DMS53 (cell line): ENCODE measurements around the gene CREBBP.
"Not testable (repeated sequence)": the region's sequence is repeated elsewhere in the genome, so short reads cannot be mapped to it uniquely, and the experiment has no call there.

Experiments used
- DNase-seq: peaks from one replicate; lab custom pipeline; 2025; lab: John Stamatoyannopoulos, UW

The CREBBP gene

GRCh38 chr16:3714378-3714777 is 166.1 kb downstream of the CREBBP start:
- not testable (repeated sequence) for DNase-seq

GRCh38 chr16:3713587-3714242 is 166.8 kb downstream of the CREBBP start:
- DNase-seq = no peak

GRCh38 chr16:3712861-3713372 is 167.6 kb downstream of the CREBBP start:
- DNase-seq = no peak

- DNase-seq = no peak
Measured at GRCh38 chr16:3706253-3707012, 174.1 kb downstream of the CREBBP start.

DNA sequence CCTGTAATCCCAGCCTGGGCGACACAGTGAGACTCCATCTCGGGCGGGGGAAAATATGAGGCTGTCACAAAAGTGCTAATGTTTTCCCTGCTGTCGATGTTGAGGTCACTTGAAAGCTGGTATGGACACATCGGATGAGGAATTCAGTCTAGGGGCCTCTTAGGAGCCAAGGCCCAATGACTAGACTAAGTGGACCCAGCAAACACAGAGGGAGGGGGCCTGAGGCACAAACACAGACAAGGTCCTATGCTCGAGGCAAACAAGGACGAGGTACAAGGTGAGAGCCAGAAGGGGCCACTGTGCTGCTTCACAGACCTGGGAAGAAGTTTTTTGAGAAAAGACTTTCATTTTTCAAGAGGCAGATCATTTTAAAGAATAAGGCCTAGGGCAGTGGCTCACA is 178.4 kb downstream of the CREBBP start:
- no peak for DNase-seq

DNA sequence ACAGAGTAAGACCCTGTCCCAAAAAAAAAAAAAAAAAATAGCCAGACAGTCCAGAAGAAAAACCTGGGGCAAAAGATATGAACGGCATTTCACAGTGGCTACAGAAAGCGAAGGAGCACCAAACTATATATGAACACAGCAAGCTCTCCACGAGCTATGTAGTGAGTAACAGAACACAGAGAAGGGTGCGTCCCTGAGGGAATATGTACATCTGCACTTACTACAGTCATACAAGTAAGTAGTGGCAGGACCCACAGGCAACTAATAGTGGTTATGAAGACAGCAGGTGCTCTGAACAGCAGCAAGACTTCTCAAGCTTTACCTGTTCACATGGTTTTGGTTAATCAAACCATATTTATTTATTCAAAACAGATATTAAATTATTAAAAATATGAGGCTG is 179.0 kb downstream of the CREBBP start:
- DNase-seq = no peak

- DNase-seq = no peak
Measured at GRCh38 chr16:3698941-3699340, 181.6 kb downstream of the CREBBP start.

DNA sequence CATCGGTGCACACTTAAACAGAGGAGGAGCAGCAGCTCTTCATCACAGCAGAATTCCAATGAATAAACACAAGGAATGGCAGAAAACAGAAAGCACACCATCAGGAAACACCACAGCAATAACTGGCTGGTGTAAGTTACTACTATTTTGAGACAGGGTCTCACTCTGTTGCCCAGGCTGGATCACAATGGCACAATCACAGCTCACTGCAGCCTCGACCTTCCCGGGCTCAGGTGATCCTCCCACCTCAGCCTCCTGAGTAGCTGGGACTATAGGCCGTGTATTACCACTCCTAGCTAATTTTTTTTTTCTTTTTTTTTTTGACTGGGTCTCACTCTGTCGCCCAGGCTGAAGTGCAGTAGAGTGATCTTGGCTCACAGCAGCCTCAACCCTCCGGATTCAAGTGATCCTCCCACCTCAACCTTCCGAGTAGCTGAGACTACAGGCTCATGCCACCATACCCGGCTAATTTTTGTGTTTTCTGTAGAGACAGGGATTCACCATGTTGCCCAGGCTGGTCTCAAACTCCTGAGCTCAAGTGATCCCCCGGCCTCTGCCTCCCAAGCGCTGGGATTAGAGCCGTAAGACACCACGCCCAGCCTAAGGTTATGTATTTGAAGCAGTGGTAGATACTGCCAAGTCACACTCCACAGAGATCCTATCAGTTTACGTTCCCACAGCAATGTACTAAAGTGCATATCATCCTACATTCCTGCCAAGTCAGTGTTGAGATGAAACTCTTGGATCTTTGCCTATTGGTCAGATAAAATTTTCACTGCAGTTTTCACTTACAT is 183.9 kb downstream of the CREBBP start:
- peak; percentile 43 for DNase-seq

GRCh38 chr16:3695610-3696369 is 184.7 kb downstream of the CREBBP start:
- peak; percentile 81 for DNase-seq

GRCh38 chr16:3694051-3694450 is 186.5 kb downstream of the CREBBP start:
- peak; percentile 23 for DNase-seq

DNA sequence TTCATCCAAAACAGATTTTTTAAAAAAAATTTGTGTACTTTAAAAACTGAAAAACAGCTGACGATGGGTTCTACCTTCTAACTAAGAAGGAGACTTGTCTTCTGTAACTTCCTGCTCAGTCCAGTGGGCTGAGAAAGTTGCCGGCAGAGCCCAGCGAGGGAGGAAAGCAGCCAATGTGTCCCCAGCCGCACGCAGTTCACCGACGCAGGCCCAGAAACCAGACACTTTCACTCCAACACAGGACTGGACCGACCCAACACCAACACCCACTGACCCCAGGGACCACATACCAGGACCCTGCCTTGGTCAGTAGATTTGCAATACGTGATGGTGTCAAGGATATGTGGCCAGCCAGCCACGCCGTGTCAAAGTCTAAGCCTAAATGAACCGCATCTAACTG is 188.8 kb downstream of the CREBBP start:
- DNase-seq = no peak

DNA sequence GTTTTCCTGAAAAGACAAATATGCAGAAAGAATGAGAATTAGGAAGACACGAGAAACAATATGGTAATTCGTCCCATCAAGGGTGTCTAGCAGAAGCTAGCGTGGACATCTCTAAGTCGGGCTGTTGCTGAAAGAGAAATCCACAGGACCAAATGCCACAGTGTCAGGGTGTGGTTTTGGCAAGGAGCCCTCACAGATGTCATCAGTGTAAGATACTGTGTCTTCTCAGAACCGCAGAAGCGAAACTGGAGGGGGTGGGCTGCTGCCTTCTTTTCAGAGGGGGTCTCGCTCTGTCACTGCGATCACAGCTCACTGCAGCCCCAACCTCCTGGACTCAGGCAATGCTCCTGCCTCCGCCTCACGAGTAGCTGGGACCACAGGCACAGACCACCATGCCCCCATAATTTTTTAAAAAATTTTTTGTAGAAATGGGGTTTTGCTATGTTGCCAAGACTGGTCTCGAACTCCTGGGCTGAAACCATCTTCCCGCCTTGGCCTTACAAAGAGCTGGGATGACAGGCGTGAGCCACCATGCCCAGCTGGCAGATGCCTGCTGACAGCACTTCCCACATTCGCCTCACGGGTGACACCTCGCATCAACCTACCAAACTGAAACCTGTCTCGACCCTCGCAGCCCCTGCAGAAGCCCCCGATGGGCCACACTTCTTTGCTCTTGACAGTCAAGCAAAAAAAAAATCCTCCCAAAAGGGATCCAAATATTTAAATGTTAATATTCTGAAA is 189.4 kb downstream of the CREBBP start:
- DNase-seq = no peak

GRCh38 chr16:3690470-3690928 is 190.0 kb downstream of the CREBBP start:
- peak; percentile 83 for DNase-seq

GRCh38 chr16:3689731-3690130 is 190.8 kb downstream of the CREBBP start:
- no peak for DNase-seq

- DNase-seq = no peak
Measured at GRCh38 chr16:3687792-3688191, 192.7 kb downstream of the CREBBP start.

DNA sequence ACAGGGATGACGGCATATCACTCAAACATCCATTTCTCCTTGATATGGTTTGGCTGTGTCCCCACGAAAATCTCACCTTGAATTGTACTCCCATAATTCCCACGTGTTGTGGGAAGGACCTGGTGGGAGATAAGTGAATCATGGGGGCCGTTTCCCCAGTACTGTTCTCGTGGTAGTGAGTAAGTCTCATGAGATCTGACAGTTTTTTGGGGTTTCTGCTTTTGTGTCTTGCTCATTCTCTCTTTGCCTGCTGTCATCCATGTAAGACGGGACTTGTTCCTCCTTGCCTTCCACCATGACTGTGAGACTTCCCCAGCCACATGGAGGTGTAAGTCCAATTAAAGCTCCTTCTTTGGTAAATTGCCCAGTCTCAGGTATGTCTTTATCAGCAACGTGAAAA is 193.5 kb downstream of the CREBBP start:
- DNase-seq = no peak

DNA sequence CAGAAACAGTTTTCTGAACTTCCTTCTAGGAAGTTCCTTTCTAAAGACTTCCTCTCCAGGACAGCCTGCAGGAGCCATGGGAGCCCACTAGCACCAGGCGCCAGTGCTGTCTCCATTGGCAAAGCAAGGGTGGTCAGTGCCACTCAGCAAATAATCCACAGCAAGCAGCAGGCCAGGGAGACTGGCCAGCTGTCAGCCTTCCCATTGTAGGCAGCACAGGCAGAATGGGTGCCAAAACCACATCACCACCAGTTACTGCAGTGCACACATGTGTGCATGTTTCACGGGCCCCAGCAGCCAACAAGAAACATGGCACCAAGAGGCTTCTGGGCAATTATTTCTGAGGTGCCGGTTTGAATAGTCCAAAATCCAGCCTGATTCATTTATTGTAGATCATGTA is 199.3 kb downstream of the CREBBP start:
- no peak for DNase-seq

GRCh38 chr16:3677994-3678393 is 202.5 kb downstream of the CREBBP start:
- DNase-seq = no peak

DNA sequence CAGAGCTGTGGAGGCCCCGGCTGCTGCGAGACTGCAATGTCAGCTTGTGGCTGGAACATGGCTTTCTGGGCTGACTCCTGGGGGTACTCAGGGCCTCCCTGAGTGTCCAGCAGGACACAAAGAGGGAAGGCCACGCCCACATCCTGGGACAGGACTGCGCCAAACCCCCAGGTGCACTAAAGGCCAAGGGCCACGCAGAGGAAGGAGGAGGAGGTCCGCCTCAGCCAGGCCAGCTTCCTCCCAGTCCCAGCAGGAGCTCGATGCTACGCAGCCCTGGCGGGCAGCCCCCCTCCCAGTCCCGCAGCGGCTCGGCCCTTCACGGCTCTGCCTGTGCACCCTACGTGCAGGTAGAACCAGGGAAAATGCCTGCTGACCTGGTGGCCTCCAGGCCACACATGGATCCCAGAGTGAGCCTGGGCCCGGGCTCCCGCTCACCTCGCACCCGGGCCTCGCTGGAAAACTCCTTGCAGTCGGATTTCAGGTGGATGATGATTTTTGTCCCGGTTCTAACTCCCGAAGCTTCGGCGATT is 204.8 kb downstream of the CREBBP start:
- DNase-seq = no peak
